GM18873 (cell line): Measurements from ENCODE around the gene SP7.

Source experiments
- ATAC-seq: cut with Tn5 transposase; IDR thresholded peaks from one replicate; pipeline ENCODE4 v1.9.1; 2021; ENCODE audit warnings: mild to moderate bottlenecking, moderate library complexity, moderate number of reproducible peaks; ENCODE audit not compliant: unreplicated experiment, low FRiP score

Gene SP7

DNA sequence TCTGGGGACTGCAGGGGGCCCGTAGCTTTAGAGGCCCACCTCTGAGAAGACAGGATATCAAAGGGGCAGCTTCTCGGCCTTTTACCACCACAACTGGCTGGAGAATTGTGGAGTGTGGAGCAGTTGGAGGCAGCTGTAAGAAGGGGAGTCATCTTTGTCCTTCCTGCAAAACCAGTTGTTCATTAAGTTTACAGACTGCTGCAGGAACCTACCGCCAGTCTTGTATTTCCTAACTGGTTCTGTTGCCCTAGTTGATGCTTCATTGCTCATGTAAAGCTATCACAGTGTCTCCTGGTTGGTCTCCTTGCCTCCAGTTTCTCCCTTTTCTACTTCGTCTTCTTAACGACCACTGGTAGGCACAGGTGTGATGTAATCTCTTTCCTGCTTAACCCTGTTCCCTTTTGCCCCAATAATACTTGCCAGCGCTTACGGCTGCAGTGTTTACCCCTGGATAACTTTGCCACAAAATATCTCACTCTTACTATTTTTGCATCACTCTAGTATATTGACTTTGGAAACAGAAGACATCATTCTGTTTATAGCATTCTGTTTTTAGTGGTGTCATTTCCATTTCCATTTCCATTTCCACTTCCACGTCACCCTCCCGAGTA lies 56.2 kb downstream of the SP7 start:
- no peak for ATAC-seq

DNA sequence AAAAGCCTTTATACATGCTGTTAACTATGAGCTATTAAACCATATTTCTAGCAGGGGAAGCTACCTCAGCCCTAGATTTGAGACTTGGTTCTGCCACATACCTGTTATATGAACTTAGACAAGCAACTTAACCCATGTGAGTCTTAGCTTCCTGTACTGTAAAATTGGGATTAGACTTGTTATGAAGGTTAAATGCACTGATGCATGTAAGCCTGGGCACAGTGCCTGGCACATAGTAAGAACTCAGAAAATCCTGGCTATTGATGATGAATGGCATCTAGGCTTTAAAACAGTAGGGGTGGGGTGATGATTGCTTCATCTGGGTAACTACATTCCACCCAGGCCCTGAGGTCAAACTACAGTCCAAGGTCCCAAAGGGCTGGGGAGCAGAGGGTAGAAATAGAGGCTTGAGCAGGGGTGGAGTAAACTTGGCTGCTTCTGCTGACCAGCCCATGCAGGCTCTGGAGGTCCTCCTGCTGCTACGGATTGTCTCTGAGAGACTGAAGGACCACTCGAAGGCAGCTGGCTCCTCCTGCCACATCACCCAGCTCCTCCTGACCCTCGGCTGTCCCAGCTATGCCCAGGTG lies 56.8 kb downstream of the SP7 start:
- no peak for ATAC-seq

DNA sequence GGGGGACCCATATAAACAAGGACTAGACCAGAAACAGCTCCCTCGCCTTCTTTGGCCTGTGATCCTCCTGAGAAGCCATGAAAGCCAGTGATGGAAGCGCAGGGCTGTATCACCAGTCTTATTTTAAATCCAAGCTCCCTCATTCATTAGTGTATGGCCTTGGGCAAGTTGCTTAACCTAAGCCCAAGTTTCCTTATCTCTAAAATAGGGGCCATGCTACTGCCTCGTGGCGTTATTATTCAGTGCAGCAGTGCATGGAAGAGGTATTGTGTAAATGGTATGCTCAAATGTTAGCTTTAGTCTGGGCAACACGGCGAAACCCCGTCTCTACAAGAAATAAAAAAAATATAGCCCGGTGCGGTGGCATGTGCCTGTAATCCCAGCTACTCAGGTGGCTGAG lies 58.2 kb downstream of the SP7 start:
- no peak for ATAC-seq
